Neuronal stem cell (in vitro differentiated cells): ENCODE results near the gene EPDR1.

ENCODE experiments used
- DNase-seq: peaks from one replicate; pipeline ENCODE4 v3.0.0-alpha.2; 2013; ENCODE audit warnings: low spot score
- H2AFZ ChIP-seq: one replicate; pipeline ENCODE4 v1.6.1; 2013; ENCODE audit warnings: mild to moderate bottlenecking, low read length, inconsistent platforms
- H2AK5ac ChIP-seq: 2 replicates; pipeline ENCODE4 v1.6.1; 2013; ENCODE audit warnings: low read depth, mild to moderate bottlenecking, inconsistent platforms, low read length, moderate library complexity, mixed read lengths
- H2BK120ac ChIP-seq: 2 replicates; pipeline ENCODE4 v1.6.1; 2013; ENCODE audit warnings: low read depth, mild to moderate bottlenecking, inconsistent platforms, low read length, moderate library complexity, mixed read lengths
- H2BK12ac ChIP-seq: one replicate; pipeline ENCODE4 v1.6.1; 2013; ENCODE audit warnings: low read length, inconsistent platforms
- H2BK15ac ChIP-seq: 2 replicates; pipeline ENCODE4 v1.6.1; 2013; ENCODE audit warnings: mild to moderate bottlenecking, low read length, inconsistent platforms, mixed read lengths
- H2BK5ac ChIP-seq: one replicate; pipeline ENCODE4 v1.6.1; 2013; ENCODE audit warnings: inconsistent platforms, mild to moderate bottlenecking, low read length, moderate library complexity
- H3K14ac ChIP-seq: one replicate; pipeline ENCODE4 v1.6.1; 2013; ENCODE audit warnings: low read length, inconsistent platforms
- H3K18ac ChIP-seq: 2 replicates; pipeline ENCODE4 v1.6.1; 2013; ENCODE audit warnings: low read length, inconsistent platforms
- H3K23ac ChIP-seq: 2 replicates; pipeline ENCODE4 v1.6.1; 2013; ENCODE audit warnings: low read depth, mild to moderate bottlenecking, mixed read lengths, low read length, inconsistent platforms; ENCODE audit not compliant: poor library complexity
- H3K27ac ChIP-seq: replicated peaks from 3 replicates; pipeline ENCODE4 v1.5.1; 2013; ENCODE audit warnings: low read length, inconsistent platforms
- H3K27me3 ChIP-seq, 3 experiments: 2 replicates each; pipeline ENCODE4 v1.6.1; 2013; ENCODE audit warnings: low read length in 3 of 3, mild to moderate bottlenecking in 2 of 3, inconsistent platforms in 1 of 3, low read depth in 1 of 3, mixed read lengths in 1 of 3, moderate library complexity in 1 of 3; ENCODE audit not compliant: control insufficient read depth in 3 of 3, insufficient read depth in 3 of 3
- H3K36me3 ChIP-seq, 2 donors: replicated peaks in 1 of 2; 2 replicates each; pipeline ENCODE4 v1.6.1; 2013; ENCODE audit warnings: low read length in 2 of 2; ENCODE audit not compliant: control insufficient read depth in 2 of 2, insufficient read depth in 2 of 2
- H3K4ac ChIP-seq: 2 replicates; pipeline ENCODE4 v1.6.1; 2013; ENCODE audit warnings: inconsistent platforms, mild to moderate bottlenecking, low read length, moderate library complexity
- H3K4me1 ChIP-seq, 2 donors: 1 replicate in 1 of 2; 2 replicates in 1 of 2; pipeline ENCODE4 v1.6.1; 2013; ENCODE audit warnings: low read length in 2 of 2, low read depth in 1 of 2; ENCODE audit not compliant: control insufficient read depth in 2 of 2, insufficient read depth in 1 of 2
- H3K4me2 ChIP-seq: one replicate; pipeline ENCODE4 v1.6.1; 2013; ENCODE audit warnings: mild to moderate bottlenecking, low read length, inconsistent platforms; ENCODE audit not compliant: insufficient read depth, poor library complexity, severe bottlenecking
- H3K4me3 ChIP-seq, 2 donors: 2 replicates each; pipeline ENCODE4 v1.5.1; 2013; ENCODE audit warnings: low read length in 2 of 2, mild to moderate bottlenecking in 2 of 2, inconsistent platforms in 1 of 2, moderate library complexity in 1 of 2
- H3K79me1 ChIP-seq: one replicate; pipeline ENCODE4 v1.6.1; 2013; ENCODE audit warnings: low read depth, mild to moderate bottlenecking, inconsistent platforms, low read length, moderate library complexity
- H3K9ac ChIP-seq: one replicate; pipeline ENCODE4 v1.6.1; 2013; ENCODE audit warnings: mild to moderate bottlenecking, low read depth, low read length, inconsistent platforms; ENCODE audit not compliant: poor library complexity
- H3K9me3 ChIP-seq, 2 donors: replicated peaks in 1 of 2; 2 replicates each; pipeline versions ENCODE3 to v1.6.1; 2013; ENCODE audit warnings: low read length in 2 of 2, mild to moderate bottlenecking in 2 of 2, inconsistent platforms in 1 of 2, low read depth in 1 of 2, mixed read lengths in 1 of 2, moderate library complexity in 1 of 2; ENCODE audit not compliant: control insufficient read depth in 2 of 2, insufficient read depth in 1 of 2
- H4K8ac ChIP-seq: one replicate; pipeline ENCODE4 v1.6.1; 2013; ENCODE audit warnings: low read depth, mild to moderate bottlenecking, inconsistent platforms, low read length, moderate library complexity
- H4K91ac ChIP-seq: one replicate; pipeline ENCODE4 v1.6.1; 2013; ENCODE audit warnings: low read length, low read depth, mild to moderate bottlenecking, inconsistent platforms; ENCODE audit not compliant: poor library complexity
- WGBS, 2 donors: extraction: QIAGEN DNeasy Blood & Tissue Kit; methylation state at CpG; one replicate each; pipeline ENCODE4 v1.1.7; 2013; ENCODE audit warnings: missing lambda C conversion rate in 2 of 2, mixed read lengths in 1 of 2; ENCODE audit not compliant: insufficient read length in 2 of 2, insufficient replicate concordance in 1 of 2; ENCODE audit errors: extremely low coverage in 2 of 2; 5-methylcytosine and 5-hydroxymethylcytosine counted together

The EPDR1 gene

DNA sequence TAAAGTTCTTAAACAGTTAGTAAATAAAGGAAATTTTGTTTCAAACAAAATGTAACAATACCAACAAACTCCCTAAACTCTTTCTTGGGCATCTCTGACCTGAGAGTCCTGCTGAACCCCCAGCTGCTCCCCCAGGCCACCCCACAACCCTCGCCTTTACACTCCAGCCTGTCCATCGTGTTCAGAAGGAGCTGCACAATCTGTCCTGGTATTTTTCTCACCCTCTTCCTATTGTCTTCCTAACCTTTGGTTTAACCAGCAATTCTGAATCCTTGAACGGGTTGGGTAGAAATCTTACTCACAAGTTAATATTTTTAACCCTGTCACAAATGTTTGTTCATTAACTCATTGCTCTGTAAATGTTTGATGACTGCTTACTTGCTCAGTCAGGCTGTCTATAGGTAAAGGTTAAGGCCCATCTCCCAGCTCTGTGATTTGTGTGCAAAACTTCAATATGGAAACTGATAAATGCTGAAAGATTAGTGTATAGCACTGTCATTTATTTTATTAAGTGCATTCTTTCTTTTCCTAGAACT, 20.7 kb upstream of the EPDR1 start:
- Histone ChIP-seq H3K14ac (no peak overlapping the region), H3K4ac (no peak overlapping the region), H4K91ac (no peak overlapping the region), H3K4me1 (no peaks in the 10 kb centered on the region), H3K18ac (no peak overlapping the region), H3K23ac (no peak overlapping the region), H2AFZ (no peak overlapping the region), H3K79me1 (no peaks in the 10 kb centered on the region), H3K27me3 (no peaks in the 10 kb centered on the region), H3K4me2 (no peak overlapping the region), H3K4me3 (no peak overlapping the region), H3K36me3 (no peaks in the 10 kb centered on the region), H3K9me3 (no peaks in the 10 kb centered on the region), H2AK5ac (no peak overlapping the region), H3K9ac (no peak overlapping the region), H2BK5ac (no peak overlapping the region), H2BK12ac (no peak overlapping the region), H3K27ac (no peak overlapping the region), H2BK120ac (no peak overlapping the region), H2BK15ac (no peak overlapping the region), H4K8ac (no peak overlapping the region)
- no CpG with 5 or more reads among the region's 3 CpGs for WGBS, 2 donors
- DNase-seq = no peak

DNA sequence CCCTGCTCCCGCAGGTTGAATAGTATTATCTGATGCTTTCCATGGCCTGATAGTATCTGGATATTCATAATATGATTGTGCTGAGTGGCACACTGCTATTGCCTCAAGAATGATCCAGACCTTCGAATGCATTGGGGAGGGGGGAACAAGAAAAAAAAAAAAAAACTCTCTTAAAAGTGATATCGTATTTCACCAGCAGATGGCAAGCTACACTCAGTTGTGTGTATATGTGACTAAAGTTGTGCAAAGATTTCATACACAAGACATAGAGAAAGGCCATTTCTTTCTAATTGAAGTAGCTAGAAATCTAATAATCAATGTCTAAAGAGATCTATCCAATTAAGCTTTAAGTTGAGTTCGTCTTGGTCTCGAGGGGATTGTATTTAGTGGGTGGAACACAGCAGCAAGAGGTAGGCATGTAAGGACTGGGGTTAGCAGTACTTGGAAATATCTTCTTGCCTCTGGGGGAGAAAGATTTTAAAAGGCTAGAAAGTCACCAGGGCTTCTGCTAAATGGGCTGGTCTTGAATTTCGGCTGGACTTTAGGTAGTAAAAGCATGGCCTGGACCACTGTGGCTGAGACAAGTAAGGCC, 19.1 kb upstream of the EPDR1 start:
- H3K9ac ChIP-seq = no peak overlapping the region
- H3K23ac ChIP-seq = no peak overlapping the region

DNA sequence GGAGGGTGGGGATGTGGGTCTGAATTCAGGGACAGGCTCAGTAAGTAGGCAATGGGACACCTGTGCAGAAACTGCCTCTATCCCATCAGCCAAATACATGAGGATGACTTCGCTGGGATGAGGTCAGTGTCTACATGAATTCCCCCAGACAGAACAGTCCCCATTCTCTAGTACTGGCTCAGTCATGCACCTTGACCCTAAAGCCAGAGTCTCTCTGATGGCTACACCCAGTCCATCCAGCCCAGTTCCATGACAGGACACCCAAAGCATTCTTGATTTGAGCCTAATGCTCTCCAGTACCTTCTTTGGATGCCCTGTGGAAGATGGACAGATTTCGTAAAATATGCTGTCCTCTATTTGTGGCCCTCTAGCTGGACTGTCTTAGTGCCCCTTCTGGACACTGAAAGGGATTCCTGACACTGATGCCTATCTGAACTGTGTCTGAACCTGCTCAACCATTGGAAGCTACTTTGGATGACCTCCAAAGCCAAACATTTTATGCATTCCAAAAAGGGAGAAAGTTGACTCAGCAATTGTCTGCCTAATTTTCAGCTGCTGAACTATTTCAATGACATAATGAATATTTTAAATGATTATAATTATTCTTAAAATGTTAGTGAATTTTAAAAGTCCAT, 18.4 kb upstream of the EPDR1 start:
- no peak overlapping the region for H3K14ac ChIP-seq
- WGBS, 2 donors = no CpG with 5 or more reads among the region's 2 CpGs

More for the DNA sequence above, 19.1 kb upstream of the EPDR1 start:
- no peak overlapping the region for H2BK120ac ChIP-seq
- no peaks in the 10 kb centered on the region for H3K4me1 ChIP-seq
- peaks cover 0 to 5% (median 0%) of the 10 kb centered on the region in 3 experiments for H3K27me3 ChIP-seq
- H3K4ac ChIP-seq = no peak overlapping the region
- H3K4me2 ChIP-seq = no peak overlapping the region
- no peak overlapping the region for H4K91ac ChIP-seq
- no peak overlapping the region for H3K27ac ChIP-seq
- no peak overlapping the region for H4K8ac ChIP-seq
- H3K9me3 ChIP-seq = no peaks in the 10 kb centered on the region
- H2BK15ac ChIP-seq = no peak overlapping the region
- H3K14ac ChIP-seq = no peak overlapping the region
- peak; percentile 23 for DNase-seq
- H3K36me3 ChIP-seq = no peaks in the 10 kb centered on the region
- H2BK12ac ChIP-seq = no peak overlapping the region
- H3K4me3 ChIP-seq = no peak overlapping the region
- peak overlapping the region; percentile 18 for H2AFZ ChIP-seq
- no CpG with 5 or more reads among the region's 6 CpGs for WGBS, 2 donors
- H3K79me1 ChIP-seq = no peaks in the 10 kb centered on the region
- no peak overlapping the region for H2BK5ac ChIP-seq
- no peak overlapping the region for H3K18ac ChIP-seq
- no peak overlapping the region for H2AK5ac ChIP-seq

DNA sequence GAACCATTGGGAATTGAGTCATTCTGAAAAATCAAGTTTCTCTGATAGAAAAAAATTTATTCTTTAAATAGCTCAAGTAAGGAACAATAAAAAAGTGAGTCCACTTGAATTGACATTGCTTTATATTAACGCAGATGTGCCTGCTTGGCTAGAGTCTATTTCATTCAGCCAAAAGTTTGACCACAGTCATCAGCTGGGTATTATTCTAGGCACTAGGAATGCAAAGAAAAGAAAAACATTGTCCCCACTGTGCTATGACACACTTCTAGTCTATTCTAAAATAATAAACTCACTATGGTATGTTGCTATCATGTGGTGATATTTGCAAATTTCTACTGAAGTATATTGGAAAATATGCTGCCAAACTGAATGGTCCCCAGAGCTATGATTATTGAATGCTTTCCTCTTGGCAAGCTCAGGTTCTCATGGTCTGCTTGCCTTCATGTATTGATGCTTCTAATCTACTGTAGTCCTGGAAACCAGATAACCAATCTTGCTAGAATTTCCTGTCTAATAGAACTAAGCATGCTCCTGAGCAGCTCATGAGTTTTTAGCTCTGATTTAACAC, 12.1 kb upstream of the EPDR1 start:
- no peak for DNase-seq
- Histone ChIP-seq H3K4me2 (no peak overlapping the region), H3K4me1 (no peaks in the 10 kb centered on the region), H2BK5ac (no peak overlapping the region), H3K27me3 (peaks cover 0 to 28% (median 0%) of the 10 kb centered on the region in 3 experiments), H3K36me3 (no peaks in the 10 kb centered on the region), H3K79me1 (no peaks in the 10 kb centered on the region), H3K9me3 (no peaks in the 10 kb centered on the region), H2BK120ac (no peak overlapping the region), H2BK12ac (no peak overlapping the region), H2AK5ac (no peak overlapping the region), H3K4me3 (no peak overlapping the region), H3K14ac (no peak overlapping the region), H3K27ac (no peak overlapping the region), H3K4ac (no peak overlapping the region), H2BK15ac (no peak overlapping the region), H4K8ac (no peak overlapping the region), H3K18ac (no peak overlapping the region), H2AFZ (no peak overlapping the region), H4K91ac (no peak overlapping the region), H3K23ac (no peak overlapping the region), H3K9ac (no peak overlapping the region)
- no CpG with 5 or more reads among the region's 1 CpG for WGBS, 2 donors

More for the DNA sequence above, 18.4 kb upstream of the EPDR1 start:
- Histone ChIP-seq H2BK5ac (no peak overlapping the region), H3K4me3 (no peak overlapping the region), H4K91ac (no peak overlapping the region), H3K4ac (no peak overlapping the region), H3K27me3 (peaks cover 0 to 8% (median 0%) of the 10 kb centered on the region in 3 experiments), H2BK15ac (no peak overlapping the region), H3K27ac (no peak overlapping the region), H3K18ac (no peak overlapping the region), H3K36me3 (no peaks in the 10 kb centered on the region), H2BK120ac (no peak overlapping the region), H2AK5ac (no peak overlapping the region), H2AFZ (no peak overlapping the region), H3K4me1 (no peaks in the 10 kb centered on the region), H3K9ac (no peak overlapping the region), H4K8ac (no peak overlapping the region), H3K23ac (no peak overlapping the region), H3K9me3 (no peaks in the 10 kb centered on the region), H2BK12ac (no peak overlapping the region), H3K79me1 (no peaks in the 10 kb centered on the region), H3K4me2 (no peak overlapping the region)
- no peak for DNase-seq
